HG03103 (cell line): ENCODE data around the gene GSG1L.

ENCODE experiments used
- ATAC-seq: cut with Tn5 transposase; IDR thresholded peaks from one replicate; pipeline ENCODE4 v1.9.1; 2021; ENCODE audit warnings: low read depth; ENCODE audit not compliant: unreplicated experiment

Gene GSG1L

GRCh38 chr16:27767971-27768591 lies 295.4 kb downstream of the GSG1L start:
- no peak for ATAC-seq

GRCh38 chr16:27767081-27767480 lies 296.4 kb downstream of the GSG1L start:
- no peak for ATAC-seq

- no peak for ATAC-seq
Measured at GRCh38 chr16:27766236-27766925, 297.1 kb downstream of the GSG1L start.

GRCh38 chr16:27764869-27765675 lies 298.4 kb downstream of the GSG1L start:
- ATAC-seq = no peak

GRCh38 chr16:27764427-27764826 lies 299.1 kb downstream of the GSG1L start:
- no peak for ATAC-seq

- ATAC-seq = no peak
Measured at GRCh38 chr16:27762441-27762840, 301.1 kb downstream of the GSG1L start.

- ATAC-seq = no peak
Measured at GRCh38 chr16:27761816-27762215, 301.7 kb downstream of the GSG1L start.

- ATAC-seq = no peak
Measured at GRCh38 chr16:27760789-27761176, 302.7 kb downstream of the GSG1L start.

GRCh38 chr16:27759967-27760788 lies 303.3 kb downstream of the GSG1L start:
- ATAC-seq = no peak

- no peak for ATAC-seq
Measured at GRCh38 chr16:27759301-27759871, 304.1 kb downstream of the GSG1L start.

- no peak for ATAC-seq
Measured at GRCh38 chr16:27758544-27758943, 305.0 kb downstream of the GSG1L start.

- ATAC-seq = no peak
Measured at GRCh38 chr16:27756206-27756970, 307.1 kb downstream of the GSG1L start.

- no peak for ATAC-seq
Measured at GRCh38 chr16:27754788-27755690, 308.5 kb downstream of the GSG1L start.

- ATAC-seq = no peak
Measured at GRCh38 chr16:27753563-27753962, 310.0 kb downstream of the GSG1L start.

GRCh38 chr16:27752241-27752640 lies 311.3 kb downstream of the GSG1L start:
- ATAC-seq = no peak

- ATAC-seq = no peak
Measured at GRCh38 chr16:27751676-27752075, 311.8 kb downstream of the GSG1L start.

GRCh38 chr16:27751233-27751632 lies 312.3 kb downstream of the GSG1L start:
- ATAC-seq = no peak

- no peak for ATAC-seq
Measured at GRCh38 chr16:27749946-27750345, 313.6 kb downstream of the GSG1L start.

- ATAC-seq = no peak
Measured at GRCh38 chr16:27749547-27749875, 314.0 kb downstream of the GSG1L start.
